Activated CD4-positive, alpha-beta memory T cell treated with anti-CD3 and anti-CD28 coated beads, Interleukin-2, amount 10 ng/mL, durations not matched to agents 7 days and 5 days (primary cell): Measurements from ENCODE around the gene STOX2. TPM values are rescaled to one million over a fixed set of nuclear protein-coding genes. Genes with fewer than 3 reads are reported as not detected.

Source experiments
- CTCF ChIA-PET: fragments of 350-600 bp; sonication (Branson Sonifier 250); formaldehyde crosslinking; loops from one replicate; lab custom pipeline; 2021; ENCODE audit warnings: antibody characterized with exemption, inconsistent platforms; lab: Charles Lee
- POLR2A ChIA-PET: fragments of 350-600 bp; sonication (Branson Sonifier 250); formaldehyde crosslinking; loops from one replicate; lab custom pipeline; 2021; ENCODE audit warnings: antibody characterized with exemption; lab: Charles Lee
- DNase-seq: peaks from one replicate; pipeline ENCODE4 v3.0.0-alpha.2; 2020
- H3K27ac Mint-ChIP-seq: one replicate; pipeline ENCODE4 v1.8.0; 2021; ENCODE audit warnings: mild to moderate bottlenecking, mixed read lengths
- H3K27me3 Mint-ChIP-seq: one replicate; pipeline ENCODE4 v1.8.0; 2021; ENCODE audit warnings: mixed read lengths
- H3K36me3 Mint-ChIP-seq: one replicate; pipeline ENCODE4 v1.8.0; 2021; ENCODE audit warnings: low read depth, mixed read lengths
- H3K4me1 Mint-ChIP-seq: one replicate; pipeline ENCODE4 v1.8.0; 2021; ENCODE audit warnings: mixed read lengths
- H3K4me3 Mint-ChIP-seq: one replicate; pipeline ENCODE4 v1.8.0; 2021; ENCODE audit warnings: mild to moderate bottlenecking, mixed read lengths
- H3K9me3 Mint-ChIP-seq: one replicate; pipeline ENCODE4 v1.8.0; 2021; ENCODE audit warnings: mixed read lengths
- total RNA-seq, 2 experiments: library from RNA; stranded (reverse); gene quantifications; one replicate each; pipeline ENCODE4 v1.2.3, GENCODE V29; 2021

Gene STOX2
- total RNA-seq, 2 experiments from 2014 or later = not detected

DNA sequence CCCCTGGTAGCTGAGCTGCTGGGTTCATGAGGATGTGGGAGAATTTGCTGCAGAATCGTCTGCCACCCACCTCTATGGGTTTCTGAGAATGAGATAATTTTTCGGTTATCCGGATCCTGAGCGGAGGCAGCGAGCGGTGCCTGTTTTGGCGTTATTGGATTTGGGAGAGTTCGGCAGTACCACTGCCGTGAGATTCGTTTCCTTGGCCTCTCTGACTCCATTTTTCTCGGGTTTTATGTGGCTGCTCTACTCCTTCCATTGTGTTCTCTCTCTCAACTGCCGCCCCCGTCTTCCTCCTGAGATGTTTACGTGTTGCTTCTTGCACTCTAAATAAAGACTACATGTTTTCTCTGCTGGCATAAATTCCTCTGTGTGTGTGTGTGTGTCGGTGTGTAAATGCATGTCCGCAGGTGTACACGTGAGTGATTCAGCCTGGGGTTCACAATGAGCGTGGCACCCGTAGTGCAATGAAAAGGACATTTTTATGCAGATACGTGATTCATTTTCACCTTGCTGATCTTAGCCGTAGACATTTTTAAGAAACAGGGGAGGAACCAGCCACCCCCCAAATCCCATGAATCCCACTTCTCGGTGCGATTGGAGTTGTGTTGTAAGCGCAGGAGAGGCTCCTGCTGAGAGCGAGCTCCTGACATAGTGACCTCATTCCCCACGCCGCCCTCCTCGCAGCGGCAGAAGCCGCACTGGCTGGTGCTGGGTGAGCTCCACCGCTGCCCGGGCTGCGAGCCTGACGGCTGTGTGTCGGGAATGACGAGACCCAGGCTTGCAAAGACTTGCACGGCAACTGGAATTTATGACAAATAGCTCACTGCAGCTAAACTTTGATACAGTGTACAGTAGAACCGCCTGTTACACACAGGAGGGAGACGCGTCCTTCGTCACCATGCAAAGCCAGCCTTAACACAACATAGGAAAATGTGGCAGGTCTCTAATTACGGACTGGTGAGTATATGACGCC is 82.2 kb downstream of the STOX2 start:
- ChIA-PET POLR2A (no interaction called here), CTCF (no interaction called here)

GRCh38 chr4:183987987-183988392 is 82.9 kb downstream of the STOX2 start:
- ChIA-PET CTCF (no interaction called here), POLR2A (no interaction called here)
- Mint-ChIP-seq H3K36me3 (no peaks in the 10 kb centered on the region), H3K9me3 (no peaks in the 10 kb centered on the region), H3K4me1 (no peaks in the 10 kb centered on the region), H3K27ac (no peak overlapping the region), H3K4me3 (no peak overlapping the region), H3K27me3 (peaks cover 18% of the 10 kb centered on the region)
- no peak for DNase-seq

More for the DNA sequence above, 82.2 kb downstream of the STOX2 start:
- Mint-ChIP-seq H3K27me3 (peaks cover 19% of the 10 kb centered on the region), H3K4me3 (no peak overlapping the region), H3K4me1 (no peaks in the 10 kb centered on the region), H3K27ac (no peak overlapping the region), H3K36me3 (no peaks in the 10 kb centered on the region), H3K9me3 (no peaks in the 10 kb centered on the region)
- no peak for DNase-seq

DNA sequence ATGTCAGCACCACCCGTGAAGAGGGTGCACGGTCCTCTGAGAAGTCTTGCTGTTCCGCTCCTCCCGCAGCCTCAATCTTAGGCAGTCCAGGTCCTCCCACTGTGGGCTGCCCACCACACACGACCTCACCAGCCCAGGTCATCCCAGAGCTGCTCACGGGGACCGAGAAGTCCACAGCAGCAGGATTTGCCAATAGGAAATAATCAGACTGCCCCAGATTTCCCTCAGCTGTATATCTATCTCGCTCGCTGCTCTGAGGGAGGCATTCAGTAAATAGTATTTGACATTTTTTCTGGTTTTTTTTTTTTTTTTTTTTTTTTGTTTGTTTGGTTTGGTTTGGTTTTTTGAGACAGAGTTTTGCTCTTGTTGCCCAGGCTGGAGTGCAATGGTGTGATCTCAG is 83.8 kb downstream of the STOX2 start:
- no peak overlapping the region for H3K4me3 Mint-ChIP-seq

GRCh38 chr4:183989461-183989860 is 84.4 kb downstream of the STOX2 start:
- H3K27ac Mint-ChIP-seq = no peak overlapping the region
- H3K36me3 Mint-ChIP-seq = no peaks in the 10 kb centered on the region
- ChIA-PET POLR2A (no interaction called here), CTCF (no interaction called here)
- H3K4me3 Mint-ChIP-seq = no peak overlapping the region
- no peaks in the 10 kb centered on the region for H3K9me3 Mint-ChIP-seq
- peaks cover 17% of the 10 kb centered on the region for H3K27me3 Mint-ChIP-seq
- H3K4me1 Mint-ChIP-seq = no peaks in the 10 kb centered on the region
- no peak for DNase-seq

More for the DNA sequence above, 83.8 kb downstream of the STOX2 start:
- H3K27ac Mint-ChIP-seq = no peak overlapping the region
- H3K27me3 Mint-ChIP-seq = peaks cover 15% of the 10 kb centered on the region
- ChIA-PET POLR2A (no interaction called here), CTCF (interaction anchor here (0.6 kb wide), 1 partner anchor 142 kb away, joined by 4 read pairs; no protein-coding TSS in a partner anchor)
- no peaks in the 10 kb centered on the region for H3K4me1 Mint-ChIP-seq
- H3K36me3 Mint-ChIP-seq = no peaks in the 10 kb centered on the region
- DNase-seq = no peak
- no peaks in the 10 kb centered on the region for H3K9me3 Mint-ChIP-seq

DNA sequence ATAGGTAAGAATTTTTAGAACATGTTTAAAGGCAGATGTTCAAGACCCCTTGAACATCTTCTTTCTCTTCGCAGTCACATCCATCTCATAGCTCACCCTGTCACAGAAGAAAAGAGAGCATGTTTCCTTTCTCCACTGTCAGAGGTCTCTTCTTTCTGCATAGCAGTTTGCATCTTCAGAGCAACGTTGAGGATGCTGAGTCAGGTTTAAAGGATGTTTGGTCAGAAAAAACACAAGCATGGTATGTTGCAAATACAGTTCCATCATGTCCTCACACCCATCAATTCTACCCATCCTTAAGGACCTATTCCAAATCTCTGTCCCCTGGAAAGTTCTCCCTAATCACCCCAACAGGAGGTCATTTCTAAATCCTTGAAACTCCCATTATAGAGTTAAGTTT is 84.8 kb downstream of the STOX2 start:
- no peaks in the 10 kb centered on the region for H3K4me1 Mint-ChIP-seq
- H3K9me3 Mint-ChIP-seq = no peaks in the 10 kb centered on the region
- H3K4me3 Mint-ChIP-seq = no peak overlapping the region
- H3K36me3 Mint-ChIP-seq = no peaks in the 10 kb centered on the region
- no peak overlapping the region for H3K27ac Mint-ChIP-seq
- DNase-seq = no peak
- POLR2A ChIA-PET = no interaction called here
- H3K27me3 Mint-ChIP-seq = peaks cover 19% of the 10 kb centered on the region
- CTCF ChIA-PET = no interaction called here

DNA sequence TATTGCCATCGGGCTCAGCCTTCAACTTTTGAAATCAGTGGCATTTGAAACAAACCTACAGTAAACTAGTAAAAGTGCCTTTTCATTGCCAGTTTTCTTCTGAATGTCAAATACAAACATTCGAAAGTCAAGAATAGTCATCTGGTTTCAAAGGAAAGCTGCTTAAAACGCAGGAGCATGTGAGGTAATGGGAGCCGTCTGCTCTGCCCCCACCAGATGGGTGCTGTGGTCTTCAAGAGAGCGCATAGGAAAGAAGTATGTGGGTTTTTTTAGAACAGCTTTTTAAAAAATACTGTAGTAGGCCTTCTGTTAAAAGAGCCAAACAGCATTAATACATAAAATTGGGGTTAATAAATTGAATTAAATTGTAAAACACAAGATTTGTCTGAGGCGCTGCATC is 88.6 kb downstream of the STOX2 start:
- H3K9me3 Mint-ChIP-seq = no peaks in the 10 kb centered on the region
- peaks cover 23% of the 10 kb centered on the region for H3K27me3 Mint-ChIP-seq
- no peak overlapping the region for H3K27ac Mint-ChIP-seq
- DNase-seq = no peak
- H3K4me1 Mint-ChIP-seq = no peaks in the 10 kb centered on the region
- POLR2A ChIA-PET = no interaction called here
- H3K36me3 Mint-ChIP-seq = no peaks in the 10 kb centered on the region
- CTCF ChIA-PET = no interaction called here
- no peak overlapping the region for H3K4me3 Mint-ChIP-seq

DNA sequence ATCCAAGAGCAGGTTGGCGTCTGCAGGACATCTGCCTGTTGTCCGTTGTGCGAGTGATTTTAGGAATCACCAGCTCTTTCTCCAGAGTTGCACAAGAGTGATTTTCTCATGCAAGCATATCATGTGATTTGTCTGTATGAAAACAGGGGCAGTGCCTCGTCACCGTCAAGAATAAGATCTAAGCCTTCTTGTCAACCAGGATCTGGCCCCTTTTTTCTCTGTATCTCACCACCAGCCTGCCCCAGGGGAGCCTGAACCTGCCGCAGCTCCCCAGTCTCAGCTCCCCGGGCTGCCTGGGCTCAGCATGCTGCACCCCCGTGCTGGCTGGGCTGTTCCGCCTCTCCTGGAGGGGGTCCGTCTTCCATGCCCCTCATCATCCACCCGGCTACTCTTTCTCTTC is 90.5 kb downstream of the STOX2 start:
- ChIA-PET CTCF (interaction anchor here (0.6 kb wide), 1 partner anchor 12 kb away, joined by 3 read pairs; no protein-coding TSS in a partner anchor), POLR2A (no interaction called here)
- H3K36me3 Mint-ChIP-seq = no peaks in the 10 kb centered on the region
- H3K9me3 Mint-ChIP-seq = no peaks in the 10 kb centered on the region
- no peak overlapping the region for H3K27ac Mint-ChIP-seq
- no peak for DNase-seq
- H3K4me1 Mint-ChIP-seq = no peaks in the 10 kb centered on the region
- H3K27me3 Mint-ChIP-seq = peaks cover 16% of the 10 kb centered on the region
- no peak overlapping the region for H3K4me3 Mint-ChIP-seq

- peaks cover 15% of the 10 kb centered on the region for H3K27me3 Mint-ChIP-seq
- no peaks in the 10 kb centered on the region for H3K36me3 Mint-ChIP-seq
- H3K4me1 Mint-ChIP-seq = no peaks in the 10 kb centered on the region
- no peak for DNase-seq
- ChIA-PET POLR2A (no interaction called here), CTCF (no interaction called here)
- no peak overlapping the region for H3K4me3 Mint-ChIP-seq
- H3K9me3 Mint-ChIP-seq = no peaks in the 10 kb centered on the region
- H3K27ac Mint-ChIP-seq = no peak overlapping the region
Observed at GRCh38 chr4:183996868-183997267, 91.8 kb downstream of the STOX2 start.

DNA sequence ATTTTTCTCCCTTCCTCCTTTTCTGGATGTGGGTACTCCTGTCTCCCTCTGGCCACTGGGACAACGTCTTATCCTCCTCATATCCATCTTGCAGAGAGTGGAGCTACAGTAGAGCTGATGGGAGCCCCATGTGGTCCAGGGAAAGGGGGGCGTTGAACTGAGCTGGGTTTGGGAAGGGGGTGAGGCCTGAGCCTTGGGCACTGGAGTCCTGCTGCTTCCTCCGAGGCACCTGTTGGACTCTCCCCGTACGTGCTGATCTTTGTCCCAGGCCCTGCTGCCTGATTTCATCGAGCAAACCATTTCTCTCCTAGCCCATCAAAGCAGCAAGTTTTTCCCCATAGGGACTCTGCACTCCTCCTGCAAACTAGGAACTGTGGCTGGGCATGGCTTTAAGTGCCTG is 94.3 kb downstream of the STOX2 start:
- Mint-ChIP-seq H3K4me3 (no peak overlapping the region), H3K27ac (no peak overlapping the region), H3K9me3 (no peaks in the 10 kb centered on the region), H3K27me3 (peaks cover 8% of the 10 kb centered on the region), H3K36me3 (no peaks in the 10 kb centered on the region), H3K4me1 (no peaks in the 10 kb centered on the region)
- POLR2A ChIA-PET = no interaction called here
- DNase-seq = no peak
- CTCF ChIA-PET = no interaction called here

GRCh38 chr4:184000457-184001396 is 95.6 kb downstream of the STOX2 start:
- no peak overlapping the region for H3K27ac Mint-ChIP-seq
- H3K27me3 Mint-ChIP-seq = peaks cover 6% of the 10 kb centered on the region
- ChIA-PET CTCF (no interaction called here), POLR2A (no interaction called here)
- H3K36me3 Mint-ChIP-seq = no peaks in the 10 kb centered on the region
- no peaks in the 10 kb centered on the region for H3K9me3 Mint-ChIP-seq
- H3K4me1 Mint-ChIP-seq = no peaks in the 10 kb centered on the region
- H3K4me3 Mint-ChIP-seq = no peak overlapping the region
- no peak for DNase-seq

DNA sequence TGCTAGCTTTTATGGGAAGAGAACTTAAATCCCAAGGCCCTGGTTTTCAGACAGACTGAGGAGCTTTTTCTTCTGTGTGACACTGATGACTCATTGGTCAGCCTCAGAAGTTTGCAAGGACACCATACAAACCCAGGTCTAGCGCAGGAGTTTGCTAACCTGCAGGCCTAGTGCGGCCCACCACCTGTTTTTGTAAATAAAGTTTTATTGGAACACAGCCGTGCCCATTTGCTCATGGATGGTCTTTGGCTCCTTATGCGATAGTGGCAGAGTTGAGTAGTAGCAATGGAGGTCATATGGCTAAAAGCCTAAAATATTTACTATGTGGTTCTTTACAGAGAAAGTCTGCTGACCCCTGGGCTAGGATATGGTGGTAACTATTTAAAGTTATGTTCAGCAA is 98.3 kb downstream of the STOX2 start:
- DNase-seq = no peak
- H3K27ac Mint-ChIP-seq = no peak overlapping the region
- POLR2A ChIA-PET = no interaction called here
- H3K4me1 Mint-ChIP-seq = no peaks in the 10 kb centered on the region
- H3K9me3 Mint-ChIP-seq = no peaks in the 10 kb centered on the region
- no peak overlapping the region for H3K4me3 Mint-ChIP-seq
- no peaks in the 10 kb centered on the region for H3K36me3 Mint-ChIP-seq
- CTCF ChIA-PET = no interaction called here
- peaks cover 3% of the 10 kb centered on the region for H3K27me3 Mint-ChIP-seq

- H3K27ac Mint-ChIP-seq = no peak overlapping the region
- H3K27me3 Mint-ChIP-seq = no peaks in the 10 kb centered on the region
- H3K4me3 Mint-ChIP-seq = no peak overlapping the region
- H3K9me3 Mint-ChIP-seq = no peaks in the 10 kb centered on the region
- H3K4me1 Mint-ChIP-seq = peaks cover 2% of the 10 kb centered on the region
- DNase-seq = no peak
- ChIA-PET CTCF (no interaction called here), POLR2A (no interaction called here)
- no peaks in the 10 kb centered on the region for H3K36me3 Mint-ChIP-seq
Observed at GRCh38 chr4:184007891-184008290, 102.8 kb downstream of the STOX2 start.

DNA sequence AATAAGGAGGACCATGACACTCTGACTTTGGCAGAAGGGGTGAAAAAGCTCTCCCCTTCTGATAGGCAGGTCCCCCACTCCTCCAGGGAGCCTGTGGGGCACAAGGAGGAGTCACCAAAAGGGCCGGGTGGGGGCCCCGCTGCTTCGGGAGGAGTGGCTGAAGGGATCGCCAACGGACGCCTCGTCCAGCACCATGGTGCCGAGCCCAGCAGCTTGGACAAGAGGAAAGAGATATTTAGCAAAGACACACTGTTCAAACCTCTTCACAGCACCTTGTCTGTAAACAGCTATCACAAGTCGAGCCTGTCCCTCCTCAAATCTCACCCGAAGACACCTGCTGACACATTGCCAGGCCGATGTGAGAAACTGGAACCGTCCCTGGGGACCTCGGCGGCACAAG is 105.6 kb downstream of the STOX2 start:
- no peak for DNase-seq
- no peaks in the 10 kb centered on the region for H3K36me3 Mint-ChIP-seq
- ChIA-PET POLR2A (no interaction called here), CTCF (no interaction called here)
- peaks cover 2% of the 10 kb centered on the region for H3K27me3 Mint-ChIP-seq
- peaks cover 3% of the 10 kb centered on the region for H3K4me1 Mint-ChIP-seq
- no peaks in the 10 kb centered on the region for H3K9me3 Mint-ChIP-seq
- no peak overlapping the region for H3K27ac Mint-ChIP-seq
- H3K4me3 Mint-ChIP-seq = no peak overlapping the region
